HFF-Myc (cell line): ENCODE data around the gene SAAL1.

Experiments
- DNase-seq: peaks from one replicate; pipeline ENCODE4 v3.0.0-alpha.2; 2011; ENCODE audit warnings: low read depth; ENCODE audit errors: extremely low read depth
- H3K4me3 ChIP-seq: replicated peaks from 2 replicates; pipeline ENCODE4 v1.5.1; 2011; ENCODE audit warnings: low read depth, mild to moderate bottlenecking, control low read depth, low read length
- TF ChIP-seq, protein P1 (sequence below): IDR thresholded peaks from 2 replicates; pipeline ENCODE4 v1.5.1; 2012; ENCODE audit warnings: mild to moderate bottlenecking, low read depth, low read length, control low read depth; ENCODE audit errors: missing control alignments

SAAL1 gene

DNA sequence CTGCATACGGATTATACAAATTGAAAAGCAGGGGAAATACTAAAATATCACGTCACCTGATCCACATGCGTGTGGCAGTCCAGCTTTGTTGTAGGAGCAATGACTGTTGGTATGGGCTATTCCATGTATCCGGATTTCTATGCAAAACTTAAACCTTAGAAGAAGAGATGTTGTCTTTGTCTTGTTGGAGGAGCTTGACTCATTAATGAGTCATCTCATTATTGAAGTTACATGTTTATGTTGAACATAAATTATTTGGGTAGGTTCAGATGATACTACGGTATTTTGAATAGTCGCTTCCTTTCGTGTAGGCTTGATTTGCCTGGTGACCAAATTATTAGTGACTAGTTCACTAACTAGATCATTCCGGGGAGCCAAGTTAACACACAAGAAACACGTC, 806 bp upstream of the SAAL1 start:
- TF ChIP-seq, protein P1, sequence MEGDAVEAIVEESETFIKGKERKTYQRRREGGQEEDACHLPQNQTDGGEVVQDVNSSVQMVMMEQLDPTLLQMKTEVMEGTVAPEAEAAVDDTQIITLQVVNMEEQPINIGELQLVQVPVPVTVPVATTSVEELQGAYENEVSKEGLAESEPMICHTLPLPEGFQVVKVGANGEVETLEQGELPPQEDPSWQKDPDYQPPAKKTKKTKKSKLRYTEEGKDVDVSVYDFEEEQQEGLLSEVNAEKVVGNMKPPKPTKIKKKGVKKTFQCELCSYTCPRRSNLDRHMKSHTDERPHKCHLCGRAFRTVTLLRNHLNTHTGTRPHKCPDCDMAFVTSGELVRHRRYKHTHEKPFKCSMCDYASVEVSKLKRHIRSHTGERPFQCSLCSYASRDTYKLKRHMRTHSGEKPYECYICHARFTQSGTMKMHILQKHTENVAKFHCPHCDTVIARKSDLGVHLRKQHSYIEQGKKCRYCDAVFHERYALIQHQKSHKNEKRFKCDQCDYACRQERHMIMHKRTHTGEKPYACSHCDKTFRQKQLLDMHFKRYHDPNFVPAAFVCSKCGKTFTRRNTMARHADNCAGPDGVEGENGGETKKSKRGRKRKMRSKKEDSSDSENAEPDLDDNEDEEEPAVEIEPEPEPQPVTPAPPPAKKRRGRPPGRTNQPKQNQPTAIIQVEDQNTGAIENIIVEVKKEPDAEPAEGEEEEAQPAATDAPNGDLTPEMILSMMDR, result no peak
- no peak overlapping the region for H3K4me3 ChIP-seq
- peak; percentile 11 for DNase-seq

DNA sequence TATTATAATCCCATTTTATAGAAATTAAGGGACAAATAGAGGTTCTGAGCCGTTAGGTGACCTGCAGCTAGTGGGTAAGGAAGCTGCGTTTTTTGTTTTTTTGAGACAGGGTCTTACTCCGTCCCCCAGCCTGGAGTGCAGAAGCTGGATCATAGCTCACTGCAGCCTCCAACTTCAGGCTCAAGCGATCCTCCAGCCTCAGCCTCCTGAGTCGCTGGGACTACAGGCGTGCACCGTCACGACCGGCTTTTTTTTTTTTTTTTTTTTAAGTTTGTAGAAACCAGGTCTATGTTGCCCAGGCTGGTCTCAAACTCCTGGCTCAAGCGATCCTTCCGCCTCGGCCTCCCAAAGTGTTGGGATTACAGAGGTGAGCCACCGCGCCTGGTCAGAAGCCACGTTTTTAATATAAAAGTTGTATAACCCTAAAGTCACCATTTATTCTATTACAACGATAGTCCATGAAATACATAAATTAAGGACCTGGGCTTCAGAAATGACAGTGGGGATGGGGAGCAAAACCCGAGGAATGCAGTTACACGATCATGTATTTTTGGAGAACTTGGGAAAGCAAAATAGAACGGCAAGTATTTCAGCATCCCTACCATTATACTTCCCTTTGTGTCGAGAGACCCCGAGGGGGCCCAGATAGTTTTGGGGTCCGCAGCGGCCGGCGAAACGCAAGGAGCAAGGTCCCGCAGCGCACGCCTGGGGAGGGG, 638 bp downstream of the SAAL1 start:
- DNase-seq, result no peak
- TF ChIP-seq, protein P1, result no peak
- H3K4me3 ChIP-seq, result peak overlapping the region; percentile 97

DNA sequence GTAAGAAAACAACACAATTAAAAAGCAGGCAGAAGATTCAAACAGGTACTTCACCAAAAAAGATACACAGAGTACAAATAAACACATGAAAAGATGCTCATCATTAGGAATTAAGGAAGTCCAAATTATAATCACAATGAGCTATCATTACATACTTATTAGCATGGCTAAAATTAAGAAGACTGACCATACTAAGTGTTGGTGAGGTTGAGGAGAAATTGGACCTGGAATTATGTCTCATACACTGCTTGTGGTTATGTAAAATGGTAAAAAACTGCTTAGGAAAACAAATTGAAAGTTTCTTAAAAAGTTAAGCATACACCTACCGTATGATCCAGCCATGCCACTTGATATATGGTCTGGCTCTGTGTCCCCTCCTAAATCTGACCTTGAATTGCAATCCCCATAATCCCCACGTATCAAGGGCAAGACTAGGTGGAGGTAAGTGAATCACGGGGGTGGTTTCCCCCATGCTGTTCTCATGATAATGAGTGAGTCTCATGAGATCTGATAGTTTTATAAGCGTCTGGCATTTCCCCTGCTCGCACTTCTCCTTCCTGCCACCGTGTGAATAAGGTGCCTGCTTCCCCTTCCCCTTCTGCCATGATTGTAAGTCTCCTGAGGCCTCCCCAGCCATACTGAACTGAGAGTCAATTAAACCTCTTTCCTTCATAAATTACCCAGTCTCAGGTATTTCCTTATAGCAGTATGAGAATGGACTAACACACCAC, 4.8 kb downstream of the SAAL1 start:
- DNase-seq, result no peak
- TF ChIP-seq, protein P1, result no peak
- H3K4me3 ChIP-seq, result no peak overlapping the region

DNA sequence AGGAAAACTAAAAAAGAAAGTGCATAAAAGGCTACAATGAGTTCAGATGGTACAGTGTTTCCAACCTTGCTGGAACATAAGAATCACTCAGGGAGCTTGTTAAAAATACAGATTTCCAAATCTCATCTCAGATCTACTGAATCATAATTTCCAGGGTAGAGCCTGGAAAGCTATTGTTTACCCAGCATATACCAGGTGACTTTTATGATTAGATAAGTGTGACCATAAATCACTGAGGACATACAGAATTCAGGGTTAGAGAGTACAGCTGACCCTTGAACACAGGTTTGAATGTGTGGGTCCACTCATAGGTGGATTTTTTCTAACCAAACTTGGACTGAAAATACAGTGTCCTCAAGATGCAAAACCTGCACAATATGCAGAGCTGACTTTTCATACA, 11.9 kb downstream of the SAAL1 start:
- no peak for DNase-seq
- TF ChIP-seq, protein P1, result no peak
- no peak overlapping the region for H3K4me3 ChIP-seq

DNA sequence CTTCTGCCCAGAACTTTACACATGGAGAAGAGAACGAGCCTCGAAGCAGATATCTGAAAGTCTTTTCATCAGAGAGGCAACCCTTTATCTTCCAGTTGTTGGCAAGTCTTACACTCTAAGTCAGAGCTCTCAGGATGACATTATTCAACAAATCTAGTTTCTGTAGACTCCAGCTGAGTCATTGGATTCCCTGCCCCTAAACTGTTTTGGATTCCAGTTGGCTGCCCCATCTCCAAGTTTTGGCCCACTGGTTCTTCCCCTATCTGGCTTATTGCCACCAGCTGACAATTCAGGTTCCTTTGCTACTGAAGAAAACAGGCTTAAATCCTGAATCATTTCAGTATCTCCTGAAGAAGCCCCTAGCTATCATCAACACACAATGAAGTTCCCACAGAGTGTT, 14.2 kb downstream of the SAAL1 start:
- H3K4me3 ChIP-seq, result no peak overlapping the region
- no peak for DNase-seq
- TF ChIP-seq, protein P1, result no peak

DNA sequence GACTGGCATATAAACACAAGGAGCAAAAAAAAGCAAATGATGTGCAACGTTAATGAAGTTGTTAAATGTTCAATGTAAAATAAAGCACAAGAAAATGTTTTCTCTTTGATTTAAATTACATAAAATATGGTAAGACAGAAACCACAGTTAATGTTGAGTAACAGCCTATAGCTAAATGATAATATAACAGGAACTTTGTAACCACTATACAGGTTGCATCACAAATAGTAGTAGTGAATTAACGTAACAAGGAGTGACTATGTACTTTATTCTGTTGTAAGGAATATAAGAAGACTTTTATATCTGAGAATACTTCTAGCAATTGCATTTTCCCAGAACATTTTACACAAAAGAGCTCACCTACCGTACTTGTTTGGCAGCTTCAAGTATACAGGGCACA, 16.9 kb downstream of the SAAL1 start:
- TF ChIP-seq, protein P1, result no peak
- no peak overlapping the region for H3K4me3 ChIP-seq
- DNase-seq, result no peak
